GM13976 (cell line): Measurements from ENCODE around the gene DHFR2.

Experiments
- DNase-seq: peaks from one replicate; pipeline ENCODE4 v3.0.0; 2012; ENCODE audit warnings: low spot score
- in situ Hi-C: fragments of 300-500 bp; cut with MboI; formaldehyde crosslinking; loops from one replicate; pipeline ENCODE4 v1.12.0; 2022; ENCODE audit warnings: low sequenced_read_pairs, mixed read lengths, inconsistent platforms; ENCODE audit not compliant: unreplicated experiment
- TF ChIP-seq, protein P1 (sequence below): IDR thresholded peaks from 2 replicates; pipeline ENCODE4 v1.5.1; 2012; ENCODE audit warnings: borderline replicate concordance, mild to moderate bottlenecking; ENCODE audit not compliant: insufficient read depth; ENCODE audit errors: extremely low read depth, missing control alignments, control extremely low read depth

DHFR2 gene

DNA sequence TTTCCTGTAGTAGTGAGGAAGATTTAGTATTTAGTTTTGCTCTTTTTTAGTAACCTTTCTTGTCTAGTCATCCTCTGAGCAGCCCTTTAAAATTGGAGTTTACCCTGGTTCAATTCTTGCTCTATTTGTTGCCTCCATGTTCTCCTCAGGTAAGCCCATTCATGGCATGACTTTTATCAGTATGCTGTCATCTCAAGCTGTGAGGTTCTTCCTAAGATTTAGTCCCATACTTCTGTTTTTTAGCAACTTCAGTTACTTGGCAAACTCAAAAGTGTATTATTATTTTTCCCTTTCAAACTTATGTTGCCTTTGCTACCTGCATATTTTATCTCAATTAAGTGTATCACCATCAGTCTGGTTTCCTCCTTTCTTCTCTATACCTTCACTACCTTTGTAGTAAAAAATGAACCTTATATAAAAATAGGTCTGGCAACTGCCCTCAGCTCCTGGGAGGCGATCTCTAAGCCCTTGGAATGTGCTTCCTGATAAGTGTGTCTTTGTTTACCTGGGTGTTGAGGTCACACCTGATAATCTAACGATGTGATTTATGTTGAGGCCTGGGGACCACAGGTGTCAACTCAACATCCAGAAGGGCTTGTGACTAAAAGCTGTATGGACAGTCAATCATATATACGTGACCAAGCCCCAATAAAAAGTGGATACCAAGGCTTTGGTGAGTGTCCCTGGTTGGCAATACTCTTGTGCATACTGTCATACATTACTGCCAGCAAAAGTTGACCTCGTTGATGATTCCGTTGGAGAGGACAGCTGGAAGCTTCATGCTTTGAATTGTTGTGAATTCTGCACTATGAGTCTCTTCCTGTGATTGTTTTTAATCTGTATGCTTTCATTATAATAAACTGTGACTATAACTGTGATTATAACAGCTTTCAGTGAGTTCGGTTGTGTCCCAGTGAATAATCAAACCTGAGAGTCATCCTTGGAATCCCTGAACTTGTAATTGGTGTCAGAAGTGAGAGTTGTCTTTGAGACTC, 4.1 kb upstream of the DHFR2 start:
- TF ChIP-seq, protein P1, sequence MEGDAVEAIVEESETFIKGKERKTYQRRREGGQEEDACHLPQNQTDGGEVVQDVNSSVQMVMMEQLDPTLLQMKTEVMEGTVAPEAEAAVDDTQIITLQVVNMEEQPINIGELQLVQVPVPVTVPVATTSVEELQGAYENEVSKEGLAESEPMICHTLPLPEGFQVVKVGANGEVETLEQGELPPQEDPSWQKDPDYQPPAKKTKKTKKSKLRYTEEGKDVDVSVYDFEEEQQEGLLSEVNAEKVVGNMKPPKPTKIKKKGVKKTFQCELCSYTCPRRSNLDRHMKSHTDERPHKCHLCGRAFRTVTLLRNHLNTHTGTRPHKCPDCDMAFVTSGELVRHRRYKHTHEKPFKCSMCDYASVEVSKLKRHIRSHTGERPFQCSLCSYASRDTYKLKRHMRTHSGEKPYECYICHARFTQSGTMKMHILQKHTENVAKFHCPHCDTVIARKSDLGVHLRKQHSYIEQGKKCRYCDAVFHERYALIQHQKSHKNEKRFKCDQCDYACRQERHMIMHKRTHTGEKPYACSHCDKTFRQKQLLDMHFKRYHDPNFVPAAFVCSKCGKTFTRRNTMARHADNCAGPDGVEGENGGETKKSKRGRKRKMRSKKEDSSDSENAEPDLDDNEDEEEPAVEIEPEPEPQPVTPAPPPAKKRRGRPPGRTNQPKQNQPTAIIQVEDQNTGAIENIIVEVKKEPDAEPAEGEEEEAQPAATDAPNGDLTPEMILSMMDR, result no peak
- no peak for DNase-seq
- in situ Hi-C loops, result no loop called here

- no peak for DNase-seq
- TF ChIP-seq, protein P1, result no peak
- in situ Hi-C loops, result no loop called here
These were observed 3.2 kb upstream of the DHFR2 start for GRCh38 chr3:94065819-94066480.

DNA sequence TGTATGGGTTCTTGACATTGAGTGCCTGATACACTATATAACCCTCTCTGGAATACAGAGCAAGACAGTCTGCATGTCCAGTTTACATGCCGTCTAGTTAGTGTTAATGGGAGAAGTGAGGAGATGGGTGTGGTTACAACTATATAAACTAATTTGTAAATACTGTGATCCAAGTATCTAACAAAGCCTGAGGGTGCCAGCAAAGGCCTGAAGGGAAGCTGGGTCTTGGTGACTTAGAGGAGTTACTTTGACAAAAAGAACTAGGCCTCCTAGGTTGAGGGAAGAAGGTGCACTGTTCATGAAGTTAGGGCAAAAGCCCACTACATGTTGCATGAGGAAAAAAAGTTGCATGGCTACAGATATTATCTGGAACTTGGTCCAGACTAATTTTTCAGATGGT, 2.4 kb upstream of the DHFR2 start:
- TF ChIP-seq, protein P1, result no peak
- in situ Hi-C loops, result no loop called here
- DNase-seq, result no peak

- in situ Hi-C loops, result no loop called here
- TF ChIP-seq, protein P1, result no peak
- DNase-seq, result no peak
These were observed 1.6 kb upstream of the DHFR2 start for GRCh38 chr3:94064243-94064860.

DNA sequence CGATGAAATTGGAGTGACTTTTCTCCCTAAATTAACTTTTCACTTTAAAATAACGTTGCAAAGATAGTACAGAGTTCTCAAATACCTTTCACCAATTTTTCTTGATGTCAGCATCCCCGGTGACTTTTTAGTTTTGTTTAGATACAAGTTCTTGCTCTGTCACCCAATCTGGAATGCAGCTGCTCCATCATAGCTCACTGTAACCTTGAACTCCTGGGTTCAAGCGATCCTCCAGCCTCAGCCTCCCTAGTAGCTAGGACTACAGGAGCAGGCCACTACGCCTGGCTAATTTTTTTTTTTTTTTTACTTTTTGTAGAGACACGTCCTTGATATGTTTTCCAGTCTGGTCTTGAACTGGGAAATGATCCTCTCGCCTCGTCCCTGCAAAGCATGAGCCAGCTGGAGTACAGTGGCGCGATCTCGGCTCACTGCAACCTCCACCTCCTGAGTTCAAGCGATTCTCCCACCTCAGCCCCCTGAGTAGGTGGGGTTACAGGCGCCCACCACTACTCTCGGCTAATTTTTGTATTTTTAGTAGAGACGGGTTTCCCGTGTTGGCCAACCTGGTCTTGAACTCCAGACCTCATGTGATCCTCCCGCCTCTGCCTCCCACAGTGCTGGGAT, 892 bp upstream of the DHFR2 start:
- in situ Hi-C loops, result no loop called here
- no peak for DNase-seq

More for the DNA sequence above, 892 bp upstream of the DHFR2 start:
- TF ChIP-seq, protein P1, result no peak
